NCI-H460 (cell line): ENCODE results near the gene CTNNA3. TPM values are rescaled to one million over a fixed set of nuclear protein-coding genes. Genes with fewer than 3 reads are reported as not detected.

Source experiments
- DNase-seq: peaks from one replicate; pipeline ENCODE4 v3.0.0-alpha.2; 2016; ENCODE audit warnings: low read depth; ENCODE audit errors: extremely low read depth
- total RNA-seq: library from RNA; depleted of rRNA; stranded (reverse); fragments of >200 nt; shearing (Covaris generic); gene quantifications from 2 replicates; pipeline ENCODE4 v1.2.3, GENCODE V29; 2014

Gene CTNNA3
- total RNA-seq, 1 experiment from 2014 or later = 0.47 TPM

DNA sequence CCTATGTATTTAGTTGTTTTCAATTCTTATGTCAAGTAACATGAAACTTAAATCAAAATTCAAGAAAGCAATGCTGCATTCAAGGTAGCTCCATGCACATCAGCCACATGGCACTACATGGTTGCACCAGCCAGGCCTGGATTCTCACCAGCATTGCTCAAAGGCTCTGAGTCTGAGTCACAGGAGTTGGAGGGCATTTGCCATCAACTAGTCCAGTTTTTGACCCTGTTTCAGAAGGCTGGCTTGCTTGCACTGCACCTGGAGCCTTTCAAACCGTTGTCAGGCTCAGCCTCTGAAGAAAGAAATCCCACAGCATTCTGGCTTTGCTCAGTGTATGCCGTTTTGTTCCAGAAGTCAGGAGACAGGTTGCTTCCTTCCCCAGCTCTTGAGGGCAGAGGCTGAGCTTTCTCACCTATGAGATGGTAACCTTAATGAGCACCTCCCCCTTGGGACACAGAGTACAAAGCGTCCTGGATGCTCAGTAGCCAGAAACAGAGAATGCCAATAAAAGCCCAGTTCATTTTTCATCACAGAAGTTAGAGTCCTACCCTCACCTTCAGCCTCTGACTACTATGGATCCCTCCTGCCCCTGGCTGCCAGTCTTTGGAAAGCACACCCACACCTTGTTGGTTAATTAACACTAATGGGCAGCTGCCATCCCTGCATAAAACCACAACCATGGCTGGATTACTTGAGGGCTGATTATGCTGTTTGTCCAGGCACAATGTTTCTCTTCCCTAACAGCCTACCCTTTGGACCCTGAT, 1058.5 kb downstream of the CTNNA3 start:
- no peak for DNase-seq

DNA sequence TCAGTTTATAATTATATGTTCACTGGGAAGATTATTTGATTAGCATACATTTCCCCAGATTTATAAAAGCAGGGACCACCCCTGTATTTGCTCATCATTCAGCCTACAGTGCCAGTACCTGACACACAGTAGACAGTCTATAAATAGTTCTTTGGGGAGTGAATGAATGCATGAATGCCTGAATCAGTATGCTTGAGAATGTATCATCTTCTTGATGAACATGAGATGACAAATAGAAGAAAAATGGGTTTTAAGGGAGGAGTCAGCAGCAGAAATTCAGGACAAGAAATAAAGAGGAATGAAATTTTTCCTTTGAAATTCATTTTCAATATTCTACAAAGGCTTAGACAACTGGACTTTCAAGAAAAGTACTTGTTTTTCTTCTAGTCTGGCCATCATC, 1066.0 kb downstream of the CTNNA3 start:
- no peak for DNase-seq

DNA sequence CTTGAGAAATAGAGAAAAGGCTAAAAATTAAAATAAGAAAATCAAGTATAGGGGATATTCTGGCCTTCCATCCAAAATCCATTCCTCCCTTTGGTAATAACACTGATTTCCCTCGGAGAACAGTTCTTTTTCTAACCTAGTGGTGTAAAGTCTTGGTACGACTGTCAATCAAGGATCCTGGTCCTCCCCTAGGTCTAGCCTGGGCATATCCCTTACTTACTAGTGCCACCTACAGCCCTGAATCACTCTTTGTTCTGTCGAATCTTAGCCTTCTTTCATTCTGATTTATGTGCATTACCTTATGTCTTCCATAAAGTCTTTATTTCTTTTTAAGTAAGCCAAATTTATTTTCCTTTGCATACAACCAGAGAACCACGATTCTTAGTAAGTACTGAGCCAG, 1068.8 kb downstream of the CTNNA3 start:
- DNase-seq = peak; percentile 44

GRCh38 chr10:66625709-66626590, 1070.0 kb downstream of the CTNNA3 start:
- no peak for DNase-seq

DNA sequence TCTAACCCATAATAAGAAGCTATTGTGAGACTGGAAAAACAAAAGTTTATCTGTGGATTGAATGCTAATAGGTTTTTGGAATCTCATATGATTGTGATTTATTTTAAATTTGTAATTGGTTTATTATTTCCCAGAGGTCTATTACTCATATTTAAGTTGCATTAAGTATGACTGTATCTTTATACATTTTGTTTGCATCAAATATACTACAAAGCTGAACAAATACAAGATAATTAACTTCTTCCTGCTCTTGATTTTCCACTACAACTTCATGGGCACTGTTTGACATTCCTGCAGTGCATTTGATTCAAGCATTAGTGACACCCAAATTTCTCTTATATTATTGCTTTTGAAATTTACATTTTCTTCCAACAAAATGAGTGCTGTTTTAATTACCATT, 1073.9 kb downstream of the CTNNA3 start:
- no peak for DNase-seq

DNA sequence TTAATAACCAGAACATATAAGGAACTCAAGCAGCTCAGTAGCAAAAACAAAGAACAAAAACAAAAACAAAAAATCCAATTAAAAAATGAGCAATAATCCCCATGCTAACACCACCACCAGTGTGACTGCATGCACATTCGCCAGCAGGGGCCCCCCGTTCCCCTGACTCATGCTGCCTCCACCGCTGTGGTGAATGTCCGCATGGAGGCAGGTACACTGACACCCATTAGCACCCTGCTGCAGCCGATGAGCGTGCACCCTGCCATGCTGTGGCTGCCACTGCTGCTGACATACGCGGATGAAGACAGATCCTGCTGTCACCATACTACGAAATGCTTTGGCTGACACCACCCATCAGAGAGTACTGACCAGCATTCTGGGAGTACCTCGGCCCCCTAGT, 1091.8 kb downstream of the CTNNA3 start:
- DNase-seq = no peak

DNA sequence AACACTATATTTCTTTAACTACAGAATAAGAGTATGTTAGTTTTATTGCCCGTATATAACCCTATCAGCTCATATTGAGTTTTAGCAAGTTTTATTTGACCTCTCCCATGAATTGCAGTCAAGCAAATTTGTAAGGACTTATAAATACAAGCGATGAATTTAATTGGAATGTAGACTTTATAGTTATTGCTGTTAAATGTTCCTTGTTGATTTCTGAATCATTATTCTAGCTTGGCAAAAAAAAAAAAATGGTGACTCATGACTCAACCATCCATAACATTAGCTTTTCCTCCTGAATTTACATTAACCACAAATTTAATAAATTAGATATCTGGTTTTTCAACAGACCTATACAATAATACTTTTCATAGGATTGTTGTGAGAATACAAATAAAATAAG, 1104.1 kb downstream of the CTNNA3 start:
- no peak for DNase-seq

DNA sequence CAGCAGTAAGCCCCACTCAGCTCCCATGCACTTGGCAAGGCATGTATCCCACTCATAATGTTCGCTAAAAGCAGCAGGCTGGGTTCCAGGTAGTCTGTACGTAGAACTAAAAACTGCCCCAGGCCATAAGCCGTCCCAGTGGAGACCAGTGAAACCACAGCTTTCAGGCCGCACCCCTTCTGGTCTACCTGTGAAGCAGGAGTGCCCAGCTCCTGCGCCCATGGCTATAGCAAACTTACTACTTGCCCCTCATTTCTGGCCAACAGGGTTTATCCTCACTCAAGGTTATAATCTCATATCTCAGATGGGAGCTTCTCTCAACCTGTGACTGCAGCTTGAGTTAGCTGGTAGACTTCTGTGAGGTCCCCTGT, 1108.3 kb downstream of the CTNNA3 start:
- DNase-seq = no peak

DNA sequence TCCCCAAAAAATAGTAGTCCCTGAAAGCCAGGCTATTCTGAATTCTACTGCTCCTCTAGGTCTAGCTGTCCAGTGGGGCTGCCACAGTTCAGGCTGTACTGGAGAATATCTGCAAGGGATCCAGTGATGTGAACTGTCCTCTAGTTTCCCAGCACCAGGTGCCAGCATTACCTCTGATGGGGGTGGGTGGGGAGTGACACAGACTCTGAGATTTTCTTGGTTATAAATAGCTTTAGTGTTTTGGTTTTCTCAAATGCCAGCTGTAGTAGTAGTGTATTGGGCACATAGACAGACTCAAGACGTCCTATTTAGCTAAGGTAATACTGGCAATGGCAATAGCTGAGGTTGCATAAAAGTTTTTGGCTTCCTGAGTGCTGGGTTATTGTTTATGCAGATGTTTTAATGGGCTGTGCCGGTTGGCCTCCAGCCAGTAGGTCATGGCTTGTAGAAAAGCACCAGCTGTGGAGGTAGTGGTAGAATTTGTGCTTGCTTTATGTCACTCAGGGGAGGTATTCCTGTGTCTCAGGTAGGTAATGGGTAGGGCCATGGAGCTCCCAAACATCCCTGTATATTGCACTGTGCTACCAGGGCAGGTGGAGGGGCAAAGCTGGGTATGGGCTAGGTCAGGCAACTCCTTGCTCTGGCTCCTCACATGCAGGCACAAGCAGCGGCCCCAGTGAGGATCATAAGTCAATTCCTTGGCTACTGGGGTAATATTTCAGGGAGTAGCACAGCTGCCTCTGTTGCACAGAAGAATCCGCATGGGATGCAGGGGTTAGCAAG, 1108.9 kb downstream of the CTNNA3 start:
- no peak for DNase-seq

GRCh38 chr10:66586073-66586472, 1109.9 kb downstream of the CTNNA3 start:
- no peak for DNase-seq

DNA sequence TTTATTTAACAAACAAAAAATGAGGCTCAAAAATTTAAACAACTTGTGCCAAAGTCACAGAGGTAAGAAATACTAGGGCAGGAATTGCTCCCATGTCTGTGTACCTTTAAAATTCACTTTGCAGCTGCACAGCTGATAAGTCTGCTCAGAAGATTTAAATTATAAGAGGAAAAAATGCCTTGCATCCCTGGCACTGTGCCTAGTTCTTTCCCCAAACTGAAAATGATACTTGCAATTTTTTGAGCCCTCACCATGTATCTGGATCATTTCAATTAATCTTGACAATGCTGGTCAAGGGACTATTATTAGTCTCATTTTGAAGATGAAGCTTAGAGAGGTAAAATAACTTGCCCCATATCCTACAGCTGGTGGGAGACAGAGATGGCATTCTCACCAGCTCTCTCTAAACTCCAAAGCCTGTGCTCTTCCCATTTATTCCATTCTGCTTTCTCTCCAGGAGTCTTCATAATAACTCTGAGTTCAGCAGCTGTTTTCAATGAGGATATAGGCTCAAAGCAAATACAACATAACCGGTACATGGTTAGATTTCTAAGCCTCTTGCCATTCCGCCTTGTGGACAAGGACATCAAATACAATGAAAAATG, 1120.6 kb downstream of the CTNNA3 start:
- DNase-seq = no peak

DNA sequence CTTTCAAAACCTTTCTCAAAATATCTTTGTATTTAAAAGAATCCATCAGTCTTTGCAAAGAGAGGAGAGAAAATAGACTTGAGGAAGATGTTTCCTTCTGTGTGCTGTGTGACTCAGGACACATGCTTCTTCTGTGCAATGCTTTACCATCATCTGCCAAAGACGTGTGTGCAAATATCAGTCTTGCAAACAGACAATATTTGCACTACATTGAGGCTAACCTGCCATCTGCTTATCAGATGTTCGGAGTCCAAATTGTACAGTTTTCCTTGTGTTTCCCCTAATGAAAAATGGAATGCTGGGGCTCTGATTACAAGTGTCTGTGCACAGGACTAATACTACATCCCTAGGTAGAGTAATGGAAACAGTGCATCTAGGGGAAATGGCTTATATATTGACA, 1123.3 kb downstream of the CTNNA3 start:
- DNase-seq = no peak

DNA sequence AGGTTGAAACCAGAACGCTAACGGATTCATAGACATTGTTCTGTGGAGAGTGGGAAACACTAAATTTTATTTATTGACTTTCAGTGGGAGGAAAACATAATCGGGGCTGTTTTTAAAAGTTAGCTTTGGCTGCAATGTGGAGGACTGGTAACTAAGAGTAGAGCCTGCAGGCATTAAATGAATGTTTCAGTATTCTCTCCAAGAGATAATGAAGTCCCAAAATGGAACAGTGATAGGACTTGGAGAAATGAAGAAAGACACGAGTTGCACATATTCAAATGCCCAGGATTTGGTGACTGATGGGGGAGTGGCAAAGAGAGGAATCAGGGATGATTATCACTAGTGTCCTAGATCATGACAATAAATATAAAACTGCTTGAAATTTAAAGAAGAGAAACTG, 1130.0 kb downstream of the CTNNA3 start:
- DNase-seq = no peak

GRCh38 chr10:66564287-66564686, 1131.7 kb downstream of the CTNNA3 start:
- no peak for DNase-seq

DNA sequence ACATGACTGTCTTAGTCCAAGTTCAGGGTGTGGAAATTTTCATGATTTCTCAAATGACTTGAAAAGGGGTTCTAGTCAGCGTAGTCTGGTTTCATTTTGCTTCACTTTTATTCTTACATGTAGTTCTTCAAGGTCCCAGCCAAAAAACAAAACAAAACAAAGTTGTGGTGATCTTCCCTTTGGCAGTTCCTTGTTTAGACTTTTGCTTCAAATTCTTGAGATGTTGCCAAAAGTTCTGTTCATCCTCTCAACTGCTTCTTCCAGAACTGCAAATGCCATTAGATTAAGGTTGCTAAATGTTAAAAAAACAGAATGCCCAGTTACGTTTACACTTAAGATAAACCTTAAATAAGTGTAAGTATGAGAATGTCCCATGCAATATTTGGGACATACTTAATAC, 1140.9 kb downstream of the CTNNA3 start:
- no peak for DNase-seq

GRCh38 chr10:66552331-66552730, 1143.7 kb downstream of the CTNNA3 start:
- DNase-seq = no peak

GRCh38 chr10:66550351-66550750, 1145.6 kb downstream of the CTNNA3 start:
- no peak for DNase-seq

- DNase-seq = no peak
These were observed 1157.1 kb downstream of the CTNNA3 start for GRCh38 chr10:66538908-66539307.

DNA sequence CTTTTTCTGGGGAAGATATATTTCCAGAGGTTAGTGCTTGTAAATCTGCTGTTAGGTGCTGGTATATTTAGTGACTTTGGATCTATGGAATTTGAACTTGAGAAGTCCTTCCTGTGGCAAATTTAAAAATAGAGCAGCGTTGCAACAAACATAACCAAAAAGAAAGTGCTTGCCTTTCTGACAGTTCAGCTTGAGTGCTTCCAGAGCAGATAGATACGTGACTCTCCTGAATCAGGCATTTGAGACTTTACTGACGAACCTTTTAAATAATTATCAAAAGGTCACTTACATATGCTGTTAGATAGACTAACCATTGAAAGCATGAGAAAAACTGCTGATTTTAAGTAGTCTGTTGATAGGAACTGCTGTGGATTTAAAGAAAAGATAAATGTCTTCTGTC, 1157.6 kb downstream of the CTNNA3 start:
- no peak for DNase-seq

- no peak for DNase-seq
These were observed 1158.8 kb downstream of the CTNNA3 start for GRCh38 chr10:66537186-66537585.

DNA sequence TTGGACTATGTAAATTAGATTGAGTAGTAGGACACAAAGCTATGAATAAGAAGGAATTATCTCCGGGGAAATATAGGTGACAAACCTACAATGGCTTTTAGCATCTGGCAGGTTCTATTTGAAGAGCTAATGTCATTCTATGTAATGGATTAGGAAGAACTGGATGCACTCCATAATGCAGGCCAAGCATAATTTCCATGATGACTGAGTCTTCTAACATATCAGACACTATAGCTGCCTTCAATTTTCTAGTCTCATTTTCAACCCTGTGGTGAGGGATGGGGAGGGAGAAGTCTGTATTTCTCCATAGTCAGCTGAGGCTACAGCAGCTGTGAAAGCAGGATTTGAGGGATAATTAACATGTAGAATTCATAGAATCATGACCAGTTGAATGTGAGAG, 1160.6 kb downstream of the CTNNA3 start:
- DNase-seq = no peak
